Activated naive CD8-positive, alpha-beta T cell treated with anti-CD3 and anti-CD28 coated beads for 36 hours (primary cell): ENCODE results near the gene CD93. TPM values are rescaled to one million over a fixed set of nuclear protein-coding genes. Genes with fewer than 3 reads are reported as not detected.

ENCODE experiments used
- DNase-seq: peaks from one replicate; pipeline ENCODE4 v3.0.0; 2021
- H3K27ac Mint-ChIP-seq: one replicate; pipeline ENCODE4 v1.8.0; 2022; ENCODE audit warnings: mild to moderate bottlenecking, moderate library complexity, mixed read lengths
- H3K27me3 Mint-ChIP-seq: one replicate; pipeline ENCODE4 v1.8.0; 2022; ENCODE audit warnings: mild to moderate bottlenecking, mixed read lengths
- H3K36me3 Mint-ChIP-seq: one replicate; pipeline ENCODE4 v1.8.0; 2021; ENCODE audit warnings: mild to moderate bottlenecking, mixed read lengths
- H3K4me1 Mint-ChIP-seq: one replicate; pipeline ENCODE4 v1.8.0; 2021; ENCODE audit warnings: mixed read lengths
- H3K4me3 Mint-ChIP-seq: one replicate; pipeline ENCODE4 v1.8.0; 2022; ENCODE audit warnings: mild to moderate bottlenecking, moderate library complexity, mixed read lengths
- H3K9me3 Mint-ChIP-seq: one replicate; pipeline ENCODE4 v1.8.0; 2022; ENCODE audit warnings: mixed read lengths
- total RNA-seq, 2 experiments: library from RNA; stranded (reverse); gene quantifications; one replicate each; pipeline ENCODE4 v1.2.3, GENCODE V29; 2021

The CD93 gene
- total RNA-seq, 2 experiments from 2014 or later: 0.04 to 0.08 TPM

GRCh38 chr20:23112595-23112994 is 26.5 kb upstream of the CD93 start:
- Mint-ChIP-seq H3K27ac (no peak overlapping the region), H3K36me3 (no peaks in the 10 kb centered on the region), H3K4me3 (no peak overlapping the region), H3K27me3 (no peaks in the 10 kb centered on the region), H3K9me3 (no peaks in the 10 kb centered on the region), H3K4me1 (no peaks in the 10 kb centered on the region)
- no peak for DNase-seq

- H3K27me3 Mint-ChIP-seq: no peaks in the 10 kb centered on the region
- no peak overlapping the region for H3K4me3 Mint-ChIP-seq
- no peaks in the 10 kb centered on the region for H3K36me3 Mint-ChIP-seq
- no peaks in the 10 kb centered on the region for H3K4me1 Mint-ChIP-seq
- no peaks in the 10 kb centered on the region for H3K9me3 Mint-ChIP-seq
- no peak for DNase-seq
- H3K27ac Mint-ChIP-seq: no peak overlapping the region
Observed at GRCh38 chr20:23111944-23112342, 25.8 kb upstream of the CD93 start.

GRCh38 chr20:23111307-23111943 is 25.3 kb upstream of the CD93 start:
- no peak overlapping the region for H3K27ac Mint-ChIP-seq
- H3K27me3 Mint-ChIP-seq: no peaks in the 10 kb centered on the region
- H3K4me1 Mint-ChIP-seq: no peaks in the 10 kb centered on the region
- no peaks in the 10 kb centered on the region for H3K36me3 Mint-ChIP-seq
- H3K4me3 Mint-ChIP-seq: no peak overlapping the region
- no peak for DNase-seq
- no peaks in the 10 kb centered on the region for H3K9me3 Mint-ChIP-seq

- H3K36me3 Mint-ChIP-seq: no peaks in the 10 kb centered on the region
- no peaks in the 10 kb centered on the region for H3K4me1 Mint-ChIP-seq
- no peaks in the 10 kb centered on the region for H3K27me3 Mint-ChIP-seq
- H3K27ac Mint-ChIP-seq: no peak overlapping the region
- H3K9me3 Mint-ChIP-seq: no peaks in the 10 kb centered on the region
- DNase-seq: no peak
- H3K4me3 Mint-ChIP-seq: no peak overlapping the region
Observed at GRCh38 chr20:23108871-23109270, 22.7 kb upstream of the CD93 start.

- no peak overlapping the region for H3K27ac Mint-ChIP-seq
- no peak for DNase-seq
- H3K9me3 Mint-ChIP-seq: no peaks in the 10 kb centered on the region
- no peak overlapping the region for H3K4me3 Mint-ChIP-seq
- no peaks in the 10 kb centered on the region for H3K4me1 Mint-ChIP-seq
- no peaks in the 10 kb centered on the region for H3K36me3 Mint-ChIP-seq
- H3K27me3 Mint-ChIP-seq: no peaks in the 10 kb centered on the region
Observed at GRCh38 chr20:23107466-23107865, 21.3 kb upstream of the CD93 start.

- Mint-ChIP-seq H3K4me1 (no peaks in the 10 kb centered on the region), H3K4me3 (no peak overlapping the region), H3K27ac (no peak overlapping the region), H3K27me3 (no peaks in the 10 kb centered on the region), H3K9me3 (no peaks in the 10 kb centered on the region), H3K36me3 (no peaks in the 10 kb centered on the region)
- no peak for DNase-seq
Observed at GRCh38 chr20:23106271-23106851, 20.2 kb upstream of the CD93 start.

- Mint-ChIP-seq H3K4me3 (no peak overlapping the region), H3K36me3 (no peaks in the 10 kb centered on the region), H3K27me3 (no peaks in the 10 kb centered on the region), H3K27ac (no peak overlapping the region), H3K4me1 (no peaks in the 10 kb centered on the region), H3K9me3 (no peaks in the 10 kb centered on the region)
- DNase-seq: no peak
Observed at GRCh38 chr20:23105193-23105592, 19.1 kb upstream of the CD93 start.

- Mint-ChIP-seq H3K36me3 (no peaks in the 10 kb centered on the region), H3K27me3 (no peaks in the 10 kb centered on the region), H3K4me1 (no peaks in the 10 kb centered on the region), H3K4me3 (no peak overlapping the region), H3K9me3 (no peaks in the 10 kb centered on the region), H3K27ac (no peak overlapping the region)
- DNase-seq: no peak
Observed at GRCh38 chr20:23103284-23104018, 17.3 kb upstream of the CD93 start.

- Mint-ChIP-seq H3K27me3 (no peaks in the 10 kb centered on the region), H3K4me3 (no peak overlapping the region), H3K36me3 (no peaks in the 10 kb centered on the region), H3K27ac (no peak overlapping the region), H3K4me1 (no peaks in the 10 kb centered on the region), H3K9me3 (no peaks in the 10 kb centered on the region)
- DNase-seq: no peak
Observed at GRCh38 chr20:23101696-23102406, 15.7 kb upstream of the CD93 start.

GRCh38 chr20:23100720-23101107 is 14.6 kb upstream of the CD93 start:
- H3K9me3 Mint-ChIP-seq: no peaks in the 10 kb centered on the region
- no peaks in the 10 kb centered on the region for H3K4me1 Mint-ChIP-seq
- H3K27me3 Mint-ChIP-seq: no peaks in the 10 kb centered on the region
- no peak overlapping the region for H3K4me3 Mint-ChIP-seq
- no peaks in the 10 kb centered on the region for H3K36me3 Mint-ChIP-seq
- no peak overlapping the region for H3K27ac Mint-ChIP-seq
- DNase-seq: no peak

GRCh38 chr20:23099791-23100719 is 13.9 kb upstream of the CD93 start:
- Mint-ChIP-seq H3K9me3 (no peaks in the 10 kb centered on the region), H3K4me3 (no peak overlapping the region), H3K27ac (no peak overlapping the region), H3K4me1 (no peaks in the 10 kb centered on the region), H3K27me3 (no peaks in the 10 kb centered on the region), H3K36me3 (no peaks in the 10 kb centered on the region)
- DNase-seq: no peak

GRCh38 chr20:23097636-23098580 is 11.8 kb upstream of the CD93 start:
- H3K4me3 Mint-ChIP-seq: no peak overlapping the region
- H3K4me1 Mint-ChIP-seq: no peaks in the 10 kb centered on the region
- no peaks in the 10 kb centered on the region for H3K27me3 Mint-ChIP-seq
- no peak for DNase-seq
- H3K36me3 Mint-ChIP-seq: no peaks in the 10 kb centered on the region
- no peak overlapping the region for H3K27ac Mint-ChIP-seq
- H3K9me3 Mint-ChIP-seq: no peaks in the 10 kb centered on the region

GRCh38 chr20:23096986-23097520 is 10.9 kb upstream of the CD93 start:
- no peak for DNase-seq
- Mint-ChIP-seq H3K27ac (no peak overlapping the region), H3K4me1 (no peaks in the 10 kb centered on the region), H3K27me3 (peaks cover 3% of the 10 kb centered on the region), H3K4me3 (no peak overlapping the region), H3K36me3 (no peaks in the 10 kb centered on the region), H3K9me3 (no peaks in the 10 kb centered on the region)
